IPS-18a (cell line): ENCODE data around the gene MAP1B.

Experiments used
- H3K27ac ChIP-seq: one replicate; pipeline ENCODE4 v1.5.1; 2013; ENCODE audit warnings: low read length
- H3K27me3 ChIP-seq: one replicate; pipeline ENCODE4 v1.6.1; 2013; ENCODE audit warnings: mild to moderate bottlenecking, low read length; ENCODE audit not compliant: control insufficient read depth, insufficient read depth
- H3K36me3 ChIP-seq: one replicate; pipeline ENCODE4 v1.6.1; 2013; ENCODE audit warnings: low read depth, low read length; ENCODE audit not compliant: control insufficient read depth
- H3K4me1 ChIP-seq: one replicate; pipeline ENCODE4 v1.6.1; 2013; ENCODE audit warnings: low read depth, low read length; ENCODE audit not compliant: control insufficient read depth
- H3K4me3 ChIP-seq: one replicate; pipeline ENCODE4 v1.5.1; 2013; ENCODE audit warnings: low read length
- H3K9ac ChIP-seq: one replicate; pipeline ENCODE4 v1.6.1; 2013; ENCODE audit warnings: mild to moderate bottlenecking, low read length, moderate library complexity
- H3K9me3 ChIP-seq: one replicate; pipeline ENCODE4 v1.6.1; 2013; ENCODE audit warnings: low read depth, low read length; ENCODE audit not compliant: control insufficient read depth

Gene MAP1B

GRCh38 chr5:72216756-72217155, 109.5 kb downstream of the MAP1B start:
- Histone ChIP-seq H3K9ac (no peak overlapping the region), H3K27me3 (peaks cover 4% of the 10 kb centered on the region), H3K9me3 (no peaks in the 10 kb centered on the region), H3K36me3 (peaks cover 39% of the 10 kb centered on the region), H3K4me3 (no peak overlapping the region), H3K4me1 (peaks cover 5% of the 10 kb centered on the region), H3K27ac (no peak overlapping the region)

DNA sequence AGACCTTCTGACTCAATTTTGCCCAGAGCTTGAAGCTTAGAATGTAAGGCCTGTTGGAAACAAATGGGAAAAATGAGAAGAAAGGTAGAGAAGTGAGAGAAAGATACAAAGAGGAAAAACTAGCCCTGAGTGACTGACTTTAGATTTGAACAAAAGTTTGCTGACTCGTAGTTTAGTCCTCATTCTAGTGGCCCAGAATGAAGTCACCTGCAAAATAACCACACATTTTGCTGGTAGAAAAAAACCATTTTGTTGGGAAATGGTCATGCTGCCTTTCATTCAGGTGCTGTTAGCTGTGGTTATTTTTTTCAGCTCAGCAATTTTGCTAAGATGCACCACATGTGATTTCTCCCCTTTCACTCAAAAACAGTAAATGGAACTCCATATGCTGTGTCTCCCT, 113.8 kb downstream of the MAP1B start:
- H3K9me3 ChIP-seq, result no peaks in the 10 kb centered on the region
- H3K36me3 ChIP-seq, result peaks cover 81% of the 10 kb centered on the region
- no peak overlapping the region for H3K4me3 ChIP-seq
- no peak overlapping the region for H3K27ac ChIP-seq
- H3K4me1 ChIP-seq, result no peaks in the 10 kb centered on the region
- no peaks in the 10 kb centered on the region for H3K27me3 ChIP-seq
- H3K9ac ChIP-seq, result no peak overlapping the region

GRCh38 chr5:72221541-72221940, 114.3 kb downstream of the MAP1B start:
- peaks cover 85% of the 10 kb centered on the region for H3K36me3 ChIP-seq
- no peak overlapping the region for H3K27ac ChIP-seq

DNA sequence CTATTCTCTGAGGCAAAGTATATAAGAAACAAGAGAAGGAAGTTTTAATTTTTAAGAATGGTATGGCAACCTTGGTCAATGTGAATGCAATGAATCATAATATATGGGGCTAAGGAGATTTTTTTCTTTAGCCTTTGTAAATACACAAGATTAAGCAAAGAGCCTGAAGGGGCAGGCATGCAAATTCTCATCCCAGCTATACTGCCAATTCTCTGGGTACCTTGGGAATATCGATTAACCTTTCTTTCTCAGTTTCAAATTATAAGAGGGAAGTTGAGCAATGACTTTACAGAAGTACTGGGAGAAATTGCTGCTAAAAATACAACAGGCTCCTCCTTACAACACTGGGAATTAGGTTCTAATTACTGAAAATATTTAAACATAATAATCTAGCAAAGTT, 115.2 kb downstream of the MAP1B start:
- Histone ChIP-seq H3K4me1 (no peaks in the 10 kb centered on the region), H3K27ac (no peak overlapping the region), H3K9me3 (no peaks in the 10 kb centered on the region), H3K27me3 (no peaks in the 10 kb centered on the region), H3K4me3 (no peak overlapping the region), H3K36me3 (peaks cover 93% of the 10 kb centered on the region), H3K9ac (no peak overlapping the region)

More at GRCh38 chr5:72221541-72221940, 114.3 kb downstream of the MAP1B start:
- no peaks in the 10 kb centered on the region for H3K27me3 ChIP-seq
- no peaks in the 10 kb centered on the region for H3K9me3 ChIP-seq
- no peaks in the 10 kb centered on the region for H3K4me1 ChIP-seq
- no peak overlapping the region for H3K9ac ChIP-seq
- H3K4me3 ChIP-seq, result no peak overlapping the region

DNA sequence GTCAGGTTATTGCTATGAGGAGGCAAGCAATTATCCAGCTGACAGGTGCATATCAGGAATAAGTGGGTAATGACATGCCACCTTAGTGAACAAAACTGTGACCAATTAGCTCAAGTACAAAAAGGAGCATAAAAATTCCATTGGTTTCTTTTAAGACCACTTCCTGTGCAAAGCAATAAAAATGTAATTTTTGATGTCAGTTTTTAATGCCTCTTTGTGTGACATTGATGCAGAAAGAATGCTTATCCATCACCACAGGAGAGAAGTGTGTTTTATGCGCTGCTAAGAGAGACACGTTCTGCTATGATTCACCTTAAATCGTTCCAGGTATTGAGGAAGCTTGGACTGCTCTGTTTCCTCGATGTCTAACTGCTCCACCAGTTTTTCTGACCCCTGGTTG, 116.1 kb downstream of the MAP1B start:
- H3K9me3 ChIP-seq, result no peaks in the 10 kb centered on the region
- no peak overlapping the region for H3K4me3 ChIP-seq
- H3K4me1 ChIP-seq, result no peaks in the 10 kb centered on the region
- H3K27ac ChIP-seq, result no peak overlapping the region
- H3K27me3 ChIP-seq, result no peaks in the 10 kb centered on the region
- no peak overlapping the region for H3K9ac ChIP-seq
- H3K36me3 ChIP-seq, result peaks cover 94% of the 10 kb centered on the region

- no peaks in the 10 kb centered on the region for H3K9me3 ChIP-seq
- H3K4me1 ChIP-seq, result no peaks in the 10 kb centered on the region
- no peak overlapping the region for H3K27ac ChIP-seq
- H3K9ac ChIP-seq, result no peak overlapping the region
- H3K36me3 ChIP-seq, result peaks cover 78% of the 10 kb centered on the region
- H3K27me3 ChIP-seq, result no peaks in the 10 kb centered on the region
- no peak overlapping the region for H3K4me3 ChIP-seq
These were observed 117.7 kb downstream of the MAP1B start for GRCh38 chr5:72224946-72225463.

GRCh38 chr5:72225741-72226140, 118.5 kb downstream of the MAP1B start:
- no peak overlapping the region for H3K9ac ChIP-seq
- H3K36me3 ChIP-seq, result peaks cover 71% of the 10 kb centered on the region
- no peaks in the 10 kb centered on the region for H3K9me3 ChIP-seq
- H3K27me3 ChIP-seq, result no peaks in the 10 kb centered on the region
- no peak overlapping the region for H3K4me3 ChIP-seq
- H3K4me1 ChIP-seq, result no peaks in the 10 kb centered on the region
- H3K27ac ChIP-seq, result no peak overlapping the region

DNA sequence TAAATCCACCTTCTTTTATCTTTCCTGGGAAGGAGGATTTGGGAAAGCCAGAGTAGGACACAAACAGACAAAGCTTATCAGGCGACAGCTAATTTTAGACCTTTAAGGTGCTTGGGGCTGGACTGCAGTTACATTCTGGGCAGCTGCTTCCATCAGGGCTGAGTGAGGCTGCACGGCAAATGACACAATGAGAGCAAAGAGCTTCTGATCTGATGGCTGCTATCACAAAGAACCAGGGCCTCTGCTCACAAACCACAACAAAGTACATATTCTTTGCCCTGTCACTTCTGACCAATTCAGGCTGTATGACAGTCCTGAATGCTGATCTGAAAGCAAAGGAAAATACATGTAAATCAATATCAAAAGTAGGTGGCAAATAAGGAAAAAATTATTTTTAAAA, 119.7 kb downstream of the MAP1B start:
- no peak overlapping the region for H3K9ac ChIP-seq

DNA sequence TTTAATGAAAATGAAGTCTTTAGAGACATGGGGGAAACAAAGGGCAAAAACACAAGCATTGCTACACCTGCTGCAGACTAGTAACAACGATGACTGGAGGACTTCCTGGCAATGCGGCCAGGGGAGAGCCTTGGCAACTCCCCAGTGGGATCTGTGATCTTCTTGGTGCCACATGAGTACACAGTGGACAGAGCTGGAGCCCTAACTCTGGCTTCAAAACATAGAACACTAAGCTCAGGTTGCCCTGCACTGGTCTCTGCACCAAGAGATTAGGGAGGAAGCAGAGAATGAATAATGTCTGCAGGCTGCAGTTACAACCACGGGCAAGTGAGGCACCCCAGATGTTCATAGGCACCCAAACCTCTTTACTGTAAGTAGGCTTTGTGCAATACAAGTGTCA, 121.7 kb downstream of the MAP1B start:
- Histone ChIP-seq H3K4me3 (no peak overlapping the region), H3K9ac (no peak overlapping the region), H3K27me3 (no peaks in the 10 kb centered on the region), H3K9me3 (no peaks in the 10 kb centered on the region), H3K27ac (no peak overlapping the region), H3K36me3 (peaks cover 55% of the 10 kb centered on the region), H3K4me1 (peaks cover under 1% of the 10 kb centered on the region)

More for the DNA sequence above, 119.7 kb downstream of the MAP1B start:
- Histone ChIP-seq H3K27me3 (no peaks in the 10 kb centered on the region), H3K4me1 (no peaks in the 10 kb centered on the region), H3K27ac (no peak overlapping the region), H3K36me3 (peaks cover 66% of the 10 kb centered on the region), H3K4me3 (no peak overlapping the region), H3K9me3 (no peaks in the 10 kb centered on the region)

- Histone ChIP-seq H3K27me3 (no peaks in the 10 kb centered on the region), H3K4me1 (peaks cover 15% of the 10 kb centered on the region), H3K4me3 (no peak overlapping the region), H3K9ac (no peak overlapping the region), H3K9me3 (no peaks in the 10 kb centered on the region), H3K36me3 (peaks cover 28% of the 10 kb centered on the region), H3K27ac (no peak overlapping the region)
These were observed 124.9 kb downstream of the MAP1B start for GRCh38 chr5:72231991-72232703.

DNA sequence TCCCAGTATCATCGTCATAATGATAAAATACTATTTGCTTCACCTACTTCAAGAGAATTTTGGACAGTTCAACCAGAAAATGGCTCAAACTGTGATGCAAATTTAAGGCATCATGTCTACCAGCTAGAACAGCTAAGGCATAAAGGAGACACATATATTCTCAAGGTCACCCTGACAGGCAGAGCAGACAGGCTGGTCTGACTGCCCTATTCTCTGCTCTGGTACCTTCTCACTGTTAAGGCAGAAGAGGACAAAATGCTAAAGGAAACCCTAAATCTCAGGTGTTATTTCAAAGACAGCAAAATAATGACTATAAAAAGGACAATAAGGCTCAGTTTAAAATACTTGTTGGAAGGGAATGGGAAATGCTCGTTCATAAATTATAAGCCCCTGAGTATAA, 125.6 kb downstream of the MAP1B start:
- Histone ChIP-seq H3K4me1 (peaks cover 22% of the 10 kb centered on the region), H3K36me3 (peaks cover 23% of the 10 kb centered on the region), H3K9me3 (no peaks in the 10 kb centered on the region), H3K9ac (no peak overlapping the region), H3K27ac (no peak overlapping the region), H3K27me3 (no peaks in the 10 kb centered on the region), H3K4me3 (no peak overlapping the region)

DNA sequence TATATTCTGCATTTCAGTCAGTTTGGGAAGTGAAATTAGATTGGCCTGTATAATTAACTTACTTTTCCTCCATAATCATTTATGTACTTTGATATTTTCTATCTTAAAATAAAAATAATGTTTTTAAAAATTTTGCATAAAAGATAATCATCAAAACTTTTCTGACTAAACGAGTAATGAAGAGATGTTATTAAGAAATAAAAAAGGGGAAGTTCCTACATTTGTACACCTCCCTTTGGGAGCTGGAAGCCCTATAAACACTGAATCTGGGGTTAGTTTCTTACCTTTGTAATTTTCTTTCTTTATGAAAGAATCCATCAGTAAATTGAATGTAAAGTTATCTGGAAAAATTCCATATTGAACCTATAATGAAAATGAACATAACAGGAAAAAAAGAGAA, 126.6 kb downstream of the MAP1B start:
- no peak overlapping the region for H3K27ac ChIP-seq
- H3K36me3 ChIP-seq, result peaks cover 19% of the 10 kb centered on the region
- H3K9me3 ChIP-seq, result no peaks in the 10 kb centered on the region
- H3K4me1 ChIP-seq, result peaks cover 32% of the 10 kb centered on the region
- no peaks in the 10 kb centered on the region for H3K27me3 ChIP-seq
- H3K9ac ChIP-seq, result no peak overlapping the region
- no peak overlapping the region for H3K4me3 ChIP-seq
